ENCODE measurements around the gene ZNF467.

ZNF467 gene

DNA sequence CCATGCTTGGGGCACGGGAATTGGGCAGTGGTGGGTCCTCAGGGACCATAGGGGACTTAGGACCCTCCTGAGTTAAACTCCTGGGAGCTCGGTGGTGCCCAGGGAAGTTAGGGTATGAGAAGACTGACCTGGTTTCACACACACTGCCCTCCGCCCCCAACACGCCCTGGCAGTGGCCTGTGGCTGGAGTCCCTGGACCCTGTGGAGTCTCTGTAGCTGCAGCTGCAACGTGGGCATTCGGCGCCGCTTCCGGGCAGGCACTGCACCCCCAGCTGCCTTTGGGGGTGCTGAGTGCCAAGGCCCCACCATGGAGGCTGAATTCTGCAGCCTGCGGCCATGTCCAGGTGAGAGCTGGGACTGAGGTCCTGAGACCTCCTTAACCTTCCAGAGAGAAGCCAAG lies 34.9 kb upstream of the ZNF467 start:
- no peak for DNase-seq (ENCODE audit: low read depth)

- DNase-seq (ENCODE audit: low read depth), result no peak
Observed at GRCh38 chr7:149806726-149807125, 33.3 kb upstream of the ZNF467 start.

GRCh38 chr7:149804106-149804505 lies 30.7 kb upstream of the ZNF467 start:
- DNase-seq (ENCODE audit: low read depth), result no peak

DNA sequence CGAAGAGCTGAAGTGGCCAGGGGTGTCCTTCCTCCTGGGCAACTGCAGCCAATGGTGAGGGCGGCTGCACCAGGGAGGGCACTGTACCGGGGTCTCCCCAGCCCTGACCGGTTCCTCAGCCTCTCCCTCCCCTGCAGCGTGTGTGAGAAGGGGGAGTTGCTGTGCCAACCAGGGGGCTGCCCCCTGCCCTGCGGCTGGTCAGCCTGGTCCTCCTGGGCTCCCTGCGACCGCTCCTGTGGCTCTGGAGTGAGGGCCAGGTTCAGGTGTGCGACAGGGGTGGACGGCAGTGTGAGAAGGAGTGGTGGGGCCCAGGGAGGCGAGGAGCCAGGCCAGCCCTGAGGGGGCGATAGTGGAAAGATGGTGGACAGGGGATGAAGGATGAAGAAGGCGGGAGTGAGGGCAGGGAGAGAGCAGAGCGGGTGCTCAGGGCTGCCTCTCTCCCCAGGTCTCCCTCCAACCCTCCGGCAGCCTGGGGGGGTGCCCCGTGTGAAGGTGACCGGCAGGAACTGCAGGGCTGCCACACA lies 30.2 kb upstream of the ZNF467 start:
- no peak for DNase-seq (ENCODE audit: low read depth)

- no peak for DNase-seq (ENCODE audit: low read depth)
Observed at GRCh38 chr7:149802966-149803365, 29.6 kb upstream of the ZNF467 start.

DNA sequence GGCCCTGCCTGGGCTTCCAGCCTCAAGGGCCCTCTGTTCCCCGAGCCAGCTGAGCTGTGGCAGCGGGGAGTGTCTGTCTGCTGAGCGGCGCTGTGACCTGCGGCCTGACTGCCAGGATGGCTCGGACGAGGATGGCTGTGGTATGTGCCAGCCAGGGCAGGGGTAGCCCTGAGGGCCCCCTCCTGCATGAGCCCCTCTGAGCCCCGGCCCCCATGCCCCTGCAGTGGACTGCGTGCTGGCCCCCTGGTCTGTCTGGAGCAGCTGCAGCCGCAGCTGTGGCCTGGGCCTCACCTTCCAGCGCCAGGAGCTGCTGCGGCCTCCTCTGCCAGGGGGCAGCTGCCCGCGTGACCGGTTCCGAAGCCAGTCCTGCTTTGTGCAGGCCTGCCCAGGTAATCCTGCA lies 28.4 kb upstream of the ZNF467 start:
- no peak for DNase-seq (ENCODE audit: low read depth)

DNA sequence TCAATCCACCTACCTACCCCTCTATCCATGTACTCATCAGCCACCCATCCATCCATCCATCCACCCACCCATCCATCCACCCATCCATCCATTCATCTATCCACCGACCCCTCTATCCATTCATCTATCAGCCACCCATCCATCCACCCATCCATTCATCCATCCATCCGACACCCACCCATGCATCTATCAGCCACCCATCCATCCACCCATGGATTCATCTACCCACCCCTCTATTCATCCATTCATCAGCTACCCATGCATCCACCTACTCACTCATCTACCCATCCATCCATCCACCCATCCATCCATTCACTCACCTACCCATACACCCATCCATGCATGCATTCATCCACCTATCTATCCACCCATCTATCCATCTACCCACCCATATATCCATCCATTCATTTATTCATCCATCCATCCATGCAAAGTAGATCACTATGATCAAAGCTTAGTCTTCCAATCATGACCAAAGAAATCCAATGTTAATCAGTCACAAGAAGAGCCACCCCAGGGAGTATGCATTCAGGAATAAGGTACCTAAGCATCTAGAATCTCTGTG lies 27.7 kb upstream of the ZNF467 start:
- no peak for DNase-seq (ENCODE audit: low read depth)

DNA sequence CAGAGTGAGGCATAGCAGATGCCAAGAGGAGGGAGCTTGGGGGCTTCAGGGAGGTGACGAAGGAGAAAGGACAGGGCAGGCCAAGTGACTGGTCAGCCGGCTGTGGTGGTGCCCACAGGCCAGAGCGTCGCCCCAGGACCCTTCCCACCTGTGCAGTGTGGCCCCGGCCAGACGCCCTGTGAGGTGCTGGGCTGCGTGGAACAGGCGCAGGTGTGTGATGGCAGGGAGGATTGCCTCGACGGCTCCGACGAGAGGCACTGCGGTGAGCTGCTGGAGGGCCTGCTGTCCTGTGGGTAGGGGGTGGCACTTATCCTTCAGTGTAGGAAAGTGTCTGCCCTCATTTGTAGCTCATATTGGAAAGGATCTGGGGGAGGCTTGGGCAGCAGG lies 26.8 kb upstream of the ZNF467 start:
- no peak for DNase-seq (ENCODE audit: low read depth)

DNA sequence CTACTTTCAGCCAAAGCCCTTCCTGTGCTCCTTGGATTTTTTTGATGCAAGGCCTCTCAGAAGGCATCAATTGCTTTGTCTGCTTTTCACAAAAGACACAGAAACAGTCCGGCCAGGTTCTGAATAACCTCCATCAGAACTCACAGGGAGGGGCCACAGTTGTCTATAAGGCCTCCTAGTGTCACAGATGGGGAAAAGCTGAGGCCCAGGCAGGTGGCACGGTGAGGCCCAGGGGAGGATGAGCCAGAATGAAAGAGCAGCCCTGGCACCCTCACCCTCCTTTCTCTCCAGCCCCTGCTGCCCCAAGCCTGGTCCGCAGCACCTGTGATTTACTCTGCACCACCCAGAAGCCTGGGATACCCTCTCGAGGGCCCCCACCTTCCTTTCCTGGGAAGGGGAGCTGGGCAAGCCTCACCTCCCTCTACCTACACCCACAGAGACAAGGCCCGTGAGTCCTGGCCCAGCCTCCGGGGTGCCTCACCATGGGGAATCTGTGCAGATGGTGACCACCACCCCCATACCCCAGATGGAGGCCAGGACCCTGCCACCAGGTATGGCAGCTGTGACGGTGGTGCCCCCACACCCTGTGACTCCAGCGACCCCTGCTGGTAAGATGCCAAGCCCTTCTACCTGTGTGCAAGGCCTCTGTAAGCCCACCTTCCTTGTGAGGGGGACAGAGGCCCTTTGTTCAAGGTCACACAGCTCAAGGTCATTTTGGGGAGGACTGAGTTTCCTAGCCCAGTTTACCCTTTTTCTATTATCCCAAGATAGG lies 26.2 kb upstream of the ZNF467 start:
- peak; percentile 12 for DNase-seq (ENCODE audit: low read depth)

DNA sequence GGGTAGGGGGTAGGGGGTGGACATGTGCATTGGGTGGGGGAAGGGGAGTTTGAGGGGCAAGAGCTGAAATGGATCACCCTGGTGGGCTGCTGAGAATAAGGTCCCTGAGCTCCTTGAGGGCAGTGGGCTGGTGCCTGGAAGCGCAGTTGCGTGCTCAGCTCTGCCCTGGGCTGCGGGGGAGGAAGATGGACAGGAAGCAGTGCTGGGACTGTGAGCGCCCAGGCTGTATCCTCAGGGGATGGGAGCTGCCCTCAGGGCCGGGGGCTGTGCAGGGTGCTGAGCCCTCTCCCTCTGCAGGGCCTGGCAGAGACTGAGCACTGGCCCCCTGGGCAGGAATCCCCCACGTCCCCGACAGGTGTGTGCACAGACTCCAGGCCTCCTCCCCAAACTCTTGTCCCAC lies 24.4 kb upstream of the ZNF467 start:
- DNase-seq (ENCODE audit: low read depth), result no peak

- DNase-seq (ENCODE audit: low read depth), result no peak
Observed at GRCh38 chr7:149796287-149796860, 23.0 kb upstream of the ZNF467 start.

DNA sequence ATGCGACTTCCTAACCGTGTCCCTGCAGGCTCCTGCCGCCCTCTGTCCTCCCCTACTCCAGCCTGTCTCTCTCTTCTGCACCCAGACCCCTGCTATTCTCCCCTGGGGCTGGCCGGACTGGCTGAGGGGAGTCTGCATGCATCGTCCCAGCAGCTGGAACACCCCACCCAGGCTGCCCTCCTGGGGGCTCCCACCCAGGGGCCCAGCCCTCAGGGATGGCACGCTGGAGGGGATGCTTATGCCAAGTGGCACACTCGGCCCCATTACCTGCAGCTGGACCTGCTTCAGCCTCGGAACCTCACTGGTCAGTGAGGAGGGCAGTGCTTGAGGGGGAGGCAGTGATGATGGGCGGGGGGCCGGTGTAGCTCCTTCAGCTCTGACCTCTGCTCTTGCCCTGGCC lies 21.7 kb upstream of the ZNF467 start:
- no peak for DNase-seq (ENCODE audit: low read depth)

- DNase-seq (ENCODE audit: low read depth), result no peak
Observed at GRCh38 chr7:149794661-149795060, 21.3 kb upstream of the ZNF467 start.

- no peak for DNase-seq (ENCODE audit: low read depth)
Observed at GRCh38 chr7:149793261-149793660, 19.9 kb upstream of the ZNF467 start.

DNA sequence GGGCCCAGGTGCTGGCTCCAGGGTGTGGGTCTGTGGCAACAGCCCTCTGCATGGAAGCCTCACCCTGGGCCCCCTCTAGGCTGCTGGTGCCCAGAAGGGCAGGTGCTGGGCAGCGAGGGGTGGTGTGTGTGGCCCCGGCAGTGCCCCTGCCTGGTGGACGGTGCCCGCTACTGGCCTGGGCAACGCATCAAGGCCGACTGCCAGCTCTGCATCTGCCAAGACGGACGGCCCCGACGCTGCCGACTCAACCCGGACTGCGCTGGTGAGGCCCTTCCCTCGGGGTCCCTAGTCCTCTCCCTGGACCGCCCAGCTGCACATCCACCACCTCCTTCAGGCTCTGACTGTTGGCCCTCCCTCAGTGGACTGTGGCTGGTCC lies 18.8 kb upstream of the ZNF467 start:
- no peak for DNase-seq (ENCODE audit: low read depth)

- DNase-seq (ENCODE audit: low read depth), result no peak
Observed at GRCh38 chr7:149791411-149792219, 18.2 kb upstream of the ZNF467 start.

GRCh38 chr7:149790754-149791360 lies 17.5 kb upstream of the ZNF467 start:
- DNase-seq (ENCODE audit: low read depth), result no peak

DNA sequence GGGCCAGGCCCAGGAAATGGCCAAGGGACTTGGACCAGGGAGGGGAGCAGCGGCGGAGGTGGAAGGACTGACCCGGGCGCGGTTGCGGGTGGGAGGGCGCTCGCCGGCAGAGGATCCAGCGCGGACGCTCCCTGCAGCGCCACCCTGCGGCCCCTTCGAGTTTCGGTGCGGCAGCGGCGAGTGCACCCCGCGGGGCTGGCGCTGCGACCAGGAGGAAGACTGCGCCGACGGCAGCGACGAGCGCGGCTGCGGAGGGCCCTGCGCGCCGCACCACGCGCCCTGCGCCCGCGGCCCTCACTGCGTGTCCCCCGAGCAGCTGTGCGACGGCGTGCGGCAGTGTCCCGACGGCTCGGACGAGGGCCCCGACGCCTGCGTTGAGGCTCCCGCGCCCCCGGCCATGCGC lies 16.8 kb upstream of the ZNF467 start:
- DNase-seq (ENCODE audit: low read depth), result no peak

DNA sequence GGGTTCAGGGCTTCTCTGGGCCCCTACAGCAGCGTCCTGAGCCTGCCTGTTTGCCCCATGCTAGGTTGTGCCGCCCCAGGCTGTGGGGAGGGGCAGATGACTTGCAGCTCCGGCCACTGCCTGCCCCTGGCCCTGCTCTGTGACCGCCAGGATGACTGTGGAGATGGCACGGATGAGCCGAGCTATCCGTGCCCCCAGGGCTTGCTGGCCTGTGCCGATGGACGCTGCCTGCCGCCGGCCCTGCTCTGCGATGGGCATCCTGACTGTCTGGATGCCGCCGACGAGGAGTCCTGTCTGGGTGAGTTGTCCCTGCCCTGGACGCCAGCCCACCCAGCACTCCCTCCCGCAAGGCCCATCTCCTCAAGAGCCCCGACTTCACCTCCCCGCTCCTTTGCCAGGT lies 15.7 kb upstream of the ZNF467 start:
- no peak for DNase-seq (ENCODE audit: low read depth)

DNA sequence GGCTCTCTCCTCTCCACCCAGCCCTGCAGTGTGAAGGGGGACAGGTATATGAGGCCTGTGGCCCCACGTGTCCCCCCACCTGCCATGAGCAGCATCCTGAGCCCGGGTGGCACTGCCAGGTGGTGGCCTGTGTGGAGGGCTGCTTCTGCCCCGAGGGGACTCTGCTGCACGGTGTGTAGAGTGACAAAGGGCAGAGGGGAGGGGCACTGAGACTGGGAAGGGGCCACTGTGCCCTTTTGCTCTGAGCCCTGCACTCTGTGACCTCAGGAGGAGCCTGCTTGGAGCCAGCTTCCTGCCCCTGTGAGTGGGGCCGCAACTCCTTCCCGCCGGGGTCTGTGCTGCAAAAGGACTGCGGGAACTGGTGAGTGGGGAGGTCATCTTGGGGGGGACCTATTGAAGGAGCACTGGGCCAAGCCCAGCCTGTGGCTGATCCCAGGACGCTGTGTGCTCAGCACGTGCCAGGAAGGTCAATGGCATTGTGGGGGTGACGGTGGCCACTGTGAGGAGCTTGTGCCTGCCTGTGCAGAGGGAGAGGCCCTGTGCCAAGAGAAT lies 15.0 kb upstream of the ZNF467 start:
- no peak for DNase-seq (ENCODE audit: low read depth)

- no peak for DNase-seq (ENCODE audit: low read depth)
Observed at GRCh38 chr7:149787428-149788299, 14.3 kb upstream of the ZNF467 start.

Data from stimulated activated CD8-positive, alpha-beta memory T cell treated with anti-CD3 and anti-CD28 coated beads, Interleukin-7, amount 100 ng/mL, for 24 hours (primary cell).